ENCODE data around the gene ZNF526. TPM values are rescaled to one million over a fixed set of nuclear protein-coding genes. Genes with fewer than 3 reads are reported as not detected.
"Not testable (repeated sequence)": the region's sequence is repeated elsewhere in the genome, so short reads cannot be mapped to it uniquely, and the experiment has no call there.

ZNF526 gene
- total RNA-seq, 1 donor from 2014 or later, result 17.3 TPM

DNA sequence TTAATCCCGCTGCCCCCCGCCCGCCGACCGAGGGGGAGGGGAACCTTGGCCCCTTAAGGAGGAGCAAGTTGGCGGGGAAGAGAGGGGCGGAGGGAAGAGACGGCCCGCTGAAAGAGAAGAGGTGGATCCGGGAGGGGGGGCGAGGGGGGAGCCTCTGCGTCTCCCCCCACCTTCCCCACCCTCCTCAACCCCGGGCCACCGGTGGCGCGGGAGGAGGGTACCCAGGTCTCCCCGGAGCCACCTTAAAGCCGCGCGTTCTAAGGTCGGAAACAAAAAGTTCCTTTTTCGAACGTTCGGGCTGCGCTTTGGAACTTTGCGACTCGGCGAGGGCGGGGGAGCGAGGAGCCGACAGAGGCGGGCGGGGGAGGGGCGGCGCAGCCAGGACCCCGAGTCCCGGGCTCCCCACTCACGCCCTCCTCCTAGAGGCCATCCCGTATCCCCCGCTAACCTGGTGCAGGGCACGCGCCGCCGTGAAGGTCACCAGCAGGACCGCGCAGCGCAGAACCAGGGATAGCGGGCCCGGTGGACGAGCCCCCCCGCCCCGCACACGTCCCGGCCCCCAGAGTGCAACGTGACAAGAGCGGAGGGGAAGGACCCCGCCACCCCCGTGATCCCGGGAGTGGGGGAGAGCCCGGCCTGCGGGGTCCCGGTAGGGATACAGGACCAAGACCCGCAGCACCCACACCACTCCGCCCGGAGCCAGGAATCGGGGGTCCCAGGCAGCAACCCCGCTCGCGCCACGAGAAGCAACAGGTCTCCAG, 34.2 kb downstream of the ZNF526 start:
- H3K4me1 Mint-ChIP-seq (ENCODE audit: low read depth), result peaks cover 18% of the 10 kb centered on the region
- H3K36me3 Mint-ChIP-seq (ENCODE audit: low read depth), result peaks cover 13% of the 10 kb centered on the region
- peak; percentile 69 for DNase-seq (ENCODE audit: low spot score)
- peaks cover 7% of the 10 kb centered on the region for H3K27me3 Mint-ChIP-seq (ENCODE audit: low read depth)
- H3K27ac Mint-ChIP-seq, result peak overlapping the region; percentile 62
- no peaks in the 10 kb centered on the region for H3K9me3 Mint-ChIP-seq
- H3K4me3 Mint-ChIP-seq (ENCODE audit: low read depth), result peak overlapping the region; percentile 74
- intact Hi-C loops (cut with micrococcal nuclease), result loop anchor here (1.0 to 2.0 kb wide), 2 partner anchors 11 to 55 kb away; no protein-coding TSS in a partner anchor

DNA sequence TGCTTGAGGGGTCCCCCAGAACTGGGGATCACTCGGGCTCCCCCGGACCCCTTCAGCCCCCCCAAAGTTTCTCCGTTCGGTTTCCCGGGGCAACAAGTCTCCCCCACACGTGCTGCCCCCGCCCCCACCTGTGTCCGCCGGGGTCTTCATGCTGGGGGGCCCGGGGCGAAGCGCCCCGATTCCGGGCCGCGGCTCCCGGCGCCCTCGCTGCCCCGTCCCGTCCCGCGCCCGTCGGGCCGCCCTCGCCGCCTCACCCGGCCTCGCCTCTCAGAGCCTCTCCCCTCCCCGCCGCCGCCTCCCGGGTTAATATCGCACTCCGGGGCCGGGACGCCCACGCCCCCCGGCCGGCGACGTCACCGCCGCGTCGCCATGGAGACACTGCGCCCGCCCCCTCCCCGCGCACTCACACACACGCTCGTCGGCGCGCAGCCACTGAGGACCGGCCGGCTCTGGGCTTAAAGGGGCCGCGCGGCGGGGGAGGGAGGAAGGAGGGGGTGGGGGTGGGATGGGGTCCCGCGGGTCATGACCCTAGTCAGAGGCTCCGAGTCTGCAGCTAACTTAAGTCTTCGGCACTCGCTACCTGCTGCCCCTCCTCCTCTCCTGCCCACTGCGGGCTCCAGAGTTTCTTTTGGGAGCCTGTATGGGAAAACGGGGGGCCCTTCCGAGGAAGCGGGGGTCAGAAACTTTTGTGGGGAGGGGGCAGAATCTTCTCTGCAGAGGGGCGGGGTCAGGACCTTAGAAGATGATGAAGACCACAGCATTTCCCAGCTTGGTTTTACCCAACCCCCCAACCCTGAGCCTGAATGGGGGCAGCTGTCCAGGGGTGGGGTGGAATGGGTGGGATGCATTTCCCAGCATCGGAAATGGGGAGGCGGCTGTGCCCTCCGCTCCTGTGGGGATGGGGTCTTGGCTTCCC, 35.0 kb downstream of the ZNF526 start, which contains the start of gene ERF:
Gene ERF (minus strand): TSS at position 279 of the 916 bp plus-strand sequence. CDS start 129 bp downstream, at position 150.
- peak within 1 kb of the TSS; percentile 62 for H3K27ac Mint-ChIP-seq
- peaks cover 18% of the 10 kb centered on the region for H3K4me1 Mint-ChIP-seq (ENCODE audit: low read depth)
- peaks cover 13% of the 10 kb centered on the region for H3K36me3 Mint-ChIP-seq (ENCODE audit: low read depth)
- intact Hi-C loops (cut with micrococcal nuclease), result loop anchor here (1.0 to 2.0 kb wide), 4 partner anchors 12 to 56 kb away; no protein-coding TSS in a partner anchor
- no peaks in the 10 kb centered on the region for H3K9me3 Mint-ChIP-seq
- H3K4me3 Mint-ChIP-seq (ENCODE audit: low read depth), result peak within 1 kb of the TSS; percentile 74
- peaks cover 7% of the 10 kb centered on the region for H3K27me3 Mint-ChIP-seq (ENCODE audit: low read depth)
- peak; percentile 91 for DNase-seq (ENCODE audit: low spot score)

DNA sequence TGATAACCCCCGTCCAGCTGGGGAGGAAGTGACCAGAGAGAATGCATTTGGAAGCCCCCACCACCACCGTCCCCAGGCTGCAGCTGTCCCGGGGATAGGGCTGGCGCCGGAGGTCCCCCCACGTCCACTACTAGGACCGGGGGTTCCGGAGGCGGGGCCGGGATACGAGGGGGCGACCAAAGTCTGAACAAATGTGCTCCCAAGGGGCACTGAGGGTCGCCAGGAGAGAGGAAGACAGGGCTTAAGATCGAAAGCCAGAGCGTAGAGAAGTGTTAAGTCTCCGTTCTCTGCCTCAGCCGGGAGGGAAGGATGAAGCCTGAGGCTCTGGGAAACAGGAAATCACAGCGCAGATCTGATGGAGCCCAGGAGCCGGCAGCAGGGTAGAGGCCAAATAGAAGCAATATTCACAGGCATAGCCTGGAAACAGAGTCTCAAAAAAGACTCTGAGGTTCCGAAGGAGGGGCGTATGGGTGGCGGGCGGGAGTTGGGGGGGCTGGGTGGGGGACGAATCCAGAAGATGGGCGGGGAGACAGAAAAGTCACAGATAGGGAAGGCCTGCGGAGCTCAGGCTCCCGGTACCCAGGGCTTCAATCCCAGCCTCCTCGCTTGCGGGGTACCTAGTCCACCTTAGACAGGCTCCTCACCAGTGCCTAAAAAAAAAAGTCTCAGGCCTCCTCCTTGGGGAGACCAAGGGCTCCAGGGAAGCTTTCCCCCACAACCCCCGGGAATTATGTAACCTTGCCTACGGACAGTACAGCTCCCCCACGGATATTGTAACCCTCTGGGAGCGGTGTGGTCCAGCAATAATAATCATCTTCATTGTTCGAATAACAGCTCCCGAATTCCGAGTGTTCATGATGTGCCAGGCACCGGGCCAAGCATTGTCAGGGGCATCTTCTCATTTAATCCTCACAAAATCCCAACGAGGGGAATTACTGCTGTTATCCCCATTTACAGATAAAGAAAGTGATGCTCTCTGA, 35.9 kb downstream of the ZNF526 start:
- H3K27me3 Mint-ChIP-seq (ENCODE audit: low read depth), result peaks cover 7% of the 10 kb centered on the region
- DNase-seq (ENCODE audit: low spot score), result no peak
- H3K4me3 Mint-ChIP-seq (ENCODE audit: low read depth), result peak overlapping the region; percentile 50
- peaks cover 18% of the 10 kb centered on the region for H3K4me1 Mint-ChIP-seq (ENCODE audit: low read depth)
- intact Hi-C loops (cut with micrococcal nuclease), result loop anchor here (1.0 to 2.0 kb wide), 3 partner anchors 12 to 57 kb away; no protein-coding TSS in a partner anchor
- H3K27ac Mint-ChIP-seq, result no peak overlapping the region
- no peaks in the 10 kb centered on the region for H3K9me3 Mint-ChIP-seq
- peaks cover 13% of the 10 kb centered on the region for H3K36me3 Mint-ChIP-seq (ENCODE audit: low read depth)

DNA sequence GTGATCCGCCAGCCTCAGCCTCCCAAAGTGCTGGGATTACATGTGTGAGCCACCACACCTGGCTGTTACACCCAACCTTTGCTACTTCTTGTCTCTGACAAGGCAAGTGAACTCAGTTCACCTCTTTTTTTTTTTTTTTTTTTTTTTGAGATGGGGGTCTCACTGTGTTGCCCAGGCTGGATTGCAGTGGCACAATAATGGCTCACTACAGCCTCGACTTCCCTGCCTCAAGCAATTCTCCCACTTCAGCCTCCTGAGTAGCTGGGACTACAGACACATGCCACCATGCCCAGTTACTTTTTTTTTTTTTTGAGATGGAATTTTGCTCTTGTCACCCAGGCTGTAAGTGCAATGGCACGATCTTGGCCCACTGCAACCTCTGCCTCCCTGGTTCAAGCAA, 37.7 kb downstream of the ZNF526 start:
- H3K36me3 Mint-ChIP-seq (ENCODE audit: low read depth); H3K4me3 Mint-ChIP-seq (ENCODE audit: low read depth); intact Hi-C loops (cut with micrococcal nuclease); H3K9me3 Mint-ChIP-seq; H3K4me1 Mint-ChIP-seq (ENCODE audit: low read depth); H3K27me3 Mint-ChIP-seq (ENCODE audit: low read depth); H3K27ac Mint-ChIP-seq; DNase-seq (ENCODE audit: low spot score): not testable (repeated sequence)

DNA sequence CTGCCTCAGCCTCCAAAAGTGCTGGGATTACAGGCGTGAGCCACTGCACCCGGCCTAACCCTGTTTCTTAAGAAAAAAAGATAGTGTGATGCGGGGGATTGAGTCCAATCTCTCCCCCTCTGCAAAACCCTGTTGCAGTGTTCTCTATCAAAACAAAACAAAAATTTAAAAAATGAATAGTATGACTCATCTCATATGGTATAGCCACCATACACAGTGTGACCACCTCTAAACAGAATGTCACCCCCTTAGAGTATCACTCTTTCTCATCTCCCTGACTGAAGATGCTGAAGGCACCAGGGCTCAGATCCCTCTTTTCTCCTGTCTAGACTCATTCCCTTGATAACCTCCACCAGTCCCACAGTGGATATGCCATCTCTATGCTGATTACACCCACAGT, 41.7 kb downstream of the ZNF526 start:
- intact Hi-C loops (cut with micrococcal nuclease), result no loop called here
- H3K27ac Mint-ChIP-seq, result no peak overlapping the region
- no peaks in the 10 kb centered on the region for H3K9me3 Mint-ChIP-seq
- H3K36me3 Mint-ChIP-seq (ENCODE audit: low read depth), result no peaks in the 10 kb centered on the region
- no peak for DNase-seq (ENCODE audit: low spot score)
- peaks cover 2% of the 10 kb centered on the region for H3K27me3 Mint-ChIP-seq (ENCODE audit: low read depth)
- no peak overlapping the region for H3K4me3 Mint-ChIP-seq (ENCODE audit: low read depth)
- no peaks in the 10 kb centered on the region for H3K4me1 Mint-ChIP-seq (ENCODE audit: low read depth)

DNA sequence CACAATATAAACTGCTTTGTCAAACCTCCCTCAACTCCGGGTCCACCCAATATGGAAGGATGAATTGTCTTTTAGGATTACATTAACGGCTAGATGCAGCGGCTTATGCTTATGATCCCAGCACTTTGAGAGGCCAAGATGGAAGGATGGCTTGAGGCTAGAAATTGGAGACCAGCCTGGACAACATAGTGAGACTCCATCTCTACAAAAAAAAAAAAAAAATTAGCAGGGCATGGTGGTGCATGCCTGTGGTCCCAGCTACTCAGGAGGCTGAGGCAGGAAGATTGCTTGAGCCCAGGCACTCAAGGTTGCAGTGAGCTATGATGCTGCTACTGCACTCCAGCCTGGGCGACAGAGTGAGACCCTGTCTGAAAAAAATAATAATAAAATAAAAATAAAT, 46.0 kb downstream of the ZNF526 start:
- peaks cover 19% of the 10 kb centered on the region for H3K4me1 Mint-ChIP-seq (ENCODE audit: low read depth)
- H3K27ac Mint-ChIP-seq; H3K4me3 Mint-ChIP-seq (ENCODE audit: low read depth); H3K9me3 Mint-ChIP-seq; H3K27me3 Mint-ChIP-seq (ENCODE audit: low read depth); intact Hi-C loops (cut with micrococcal nuclease); H3K36me3 Mint-ChIP-seq (ENCODE audit: low read depth); DNase-seq (ENCODE audit: low spot score): not testable (repeated sequence)

DNA sequence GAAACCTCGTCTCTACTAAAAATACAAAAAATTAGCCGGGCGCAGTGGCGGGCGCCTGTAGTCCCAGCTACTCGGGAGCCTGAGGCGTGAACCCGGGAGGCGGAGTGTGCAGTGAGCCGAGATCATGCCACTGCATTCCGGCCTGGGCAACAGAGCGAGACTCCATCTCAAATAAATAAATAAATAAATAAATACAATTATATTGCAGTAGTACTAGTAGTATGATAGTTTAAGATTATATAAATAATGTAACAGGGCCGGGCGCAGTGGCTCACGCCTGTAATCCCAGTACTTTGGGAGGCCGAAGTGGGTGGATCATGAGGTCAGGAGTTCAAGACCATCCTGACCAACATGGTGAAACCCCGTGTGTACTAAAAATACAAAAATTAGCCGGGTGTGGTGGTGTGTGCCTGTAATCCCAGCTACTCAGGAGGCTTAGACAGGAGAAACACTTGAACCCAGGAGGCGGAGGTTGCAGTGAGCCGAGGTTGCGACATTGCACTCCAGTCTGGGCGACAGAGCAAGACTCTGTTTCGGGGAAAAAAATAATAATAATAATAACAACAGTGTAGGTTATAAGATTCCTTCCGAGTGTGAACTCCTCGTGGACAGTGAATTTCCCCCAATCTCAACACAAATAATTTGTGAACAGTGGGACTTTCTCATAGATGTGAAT, 47.0 kb downstream of the ZNF526 start:
- H3K9me3 Mint-ChIP-seq; H3K27me3 Mint-ChIP-seq (ENCODE audit: low read depth); intact Hi-C loops (cut with micrococcal nuclease); H3K27ac Mint-ChIP-seq; DNase-seq (ENCODE audit: low spot score): not testable (repeated sequence)
- Mint-ChIP-seq H3K4me3 (ENCODE audit: low read depth) (peak overlapping the region; percentile 10), H3K4me1 (ENCODE audit: low read depth) (peaks cover 25% of the 10 kb centered on the region), H3K36me3 (ENCODE audit: low read depth) (peaks cover 13% of the 10 kb centered on the region)

DNA sequence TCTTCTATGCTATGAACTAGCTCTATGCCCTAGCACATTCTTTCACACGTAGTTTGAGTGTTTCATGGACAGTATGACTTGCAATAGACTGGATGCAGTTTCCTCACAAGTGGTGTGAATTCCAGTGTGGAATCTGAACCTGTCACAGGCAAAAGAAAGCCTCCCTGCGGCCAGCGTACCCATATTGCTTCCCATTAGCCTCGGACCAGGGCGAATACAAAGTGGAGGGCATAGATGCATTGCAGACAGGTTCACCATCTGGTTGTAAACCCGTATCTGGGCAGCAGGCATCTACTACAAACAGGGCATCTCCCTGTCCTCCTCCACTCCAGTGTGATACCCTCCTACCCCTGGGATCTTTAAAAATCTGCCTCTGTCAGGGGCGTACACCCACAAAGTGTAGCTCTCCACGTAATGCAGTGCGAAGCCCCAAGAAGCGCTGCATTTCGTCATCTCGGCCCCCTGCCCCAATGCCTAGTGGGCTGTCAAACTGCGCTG, 47.6 kb downstream of the ZNF526 start:
- no peaks in the 10 kb centered on the region for H3K9me3 Mint-ChIP-seq
- H3K27me3 Mint-ChIP-seq (ENCODE audit: low read depth), result no peaks in the 10 kb centered on the region
- peaks cover 25% of the 10 kb centered on the region for H3K4me1 Mint-ChIP-seq (ENCODE audit: low read depth)
- no peak overlapping the region for H3K4me3 Mint-ChIP-seq (ENCODE audit: low read depth)
- peaks cover 13% of the 10 kb centered on the region for H3K36me3 Mint-ChIP-seq (ENCODE audit: low read depth)
- DNase-seq (ENCODE audit: low spot score), result no peak
- H3K27ac Mint-ChIP-seq, result no peak overlapping the region
- intact Hi-C loops (cut with micrococcal nuclease), result loop anchor here (1.0 to 2.0 kb wide), 4 partner anchors 12 to 51 kb away; partner anchors contain the start of genes DEDD2 and ERF

DNA sequence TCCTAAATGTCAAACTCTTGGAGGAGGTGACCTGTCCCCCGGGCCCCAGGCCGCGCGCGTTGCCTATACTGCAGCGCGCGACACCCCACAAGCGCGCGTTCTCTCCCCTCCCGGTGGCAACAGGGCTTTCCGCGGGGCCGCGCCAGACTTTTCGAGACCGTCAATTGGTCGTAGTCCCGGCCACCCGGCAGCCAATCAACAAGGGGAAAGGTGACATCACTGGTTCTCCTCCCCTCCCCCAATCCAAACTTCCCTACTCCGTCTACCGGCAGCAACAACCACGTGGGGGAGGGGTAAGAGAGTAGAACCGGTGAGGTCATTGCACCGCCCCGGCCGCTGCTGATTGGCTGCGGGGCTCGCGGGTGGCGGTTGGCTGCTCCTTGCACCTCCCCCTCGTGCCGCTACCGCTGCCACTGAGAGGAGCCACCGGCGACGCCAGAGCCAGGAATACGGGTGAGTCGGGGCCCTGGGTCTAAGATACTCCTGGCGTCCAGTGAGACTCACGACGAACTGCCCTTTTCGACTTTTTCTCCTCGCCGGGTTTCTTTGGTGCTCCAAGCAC, 48.1 kb downstream of the ZNF526 start:
- no peaks in the 10 kb centered on the region for H3K27me3 Mint-ChIP-seq (ENCODE audit: low read depth)
- peaks cover 15% of the 10 kb centered on the region for H3K36me3 Mint-ChIP-seq (ENCODE audit: low read depth)
- no peak overlapping the region for H3K4me3 Mint-ChIP-seq (ENCODE audit: low read depth)
- peaks cover 25% of the 10 kb centered on the region for H3K4me1 Mint-ChIP-seq (ENCODE audit: low read depth)
- intact Hi-C loops (cut with micrococcal nuclease), result loop anchor here (1.0 to 2.0 kb wide), 4 partner anchors 13 to 51 kb away; partner anchors contain the start of genes DEDD2 and ERF
- DNase-seq (ENCODE audit: low spot score), result peak; percentile 99
- H3K27ac Mint-ChIP-seq, result no peak overlapping the region
- no peaks in the 10 kb centered on the region for H3K9me3 Mint-ChIP-seq

DNA sequence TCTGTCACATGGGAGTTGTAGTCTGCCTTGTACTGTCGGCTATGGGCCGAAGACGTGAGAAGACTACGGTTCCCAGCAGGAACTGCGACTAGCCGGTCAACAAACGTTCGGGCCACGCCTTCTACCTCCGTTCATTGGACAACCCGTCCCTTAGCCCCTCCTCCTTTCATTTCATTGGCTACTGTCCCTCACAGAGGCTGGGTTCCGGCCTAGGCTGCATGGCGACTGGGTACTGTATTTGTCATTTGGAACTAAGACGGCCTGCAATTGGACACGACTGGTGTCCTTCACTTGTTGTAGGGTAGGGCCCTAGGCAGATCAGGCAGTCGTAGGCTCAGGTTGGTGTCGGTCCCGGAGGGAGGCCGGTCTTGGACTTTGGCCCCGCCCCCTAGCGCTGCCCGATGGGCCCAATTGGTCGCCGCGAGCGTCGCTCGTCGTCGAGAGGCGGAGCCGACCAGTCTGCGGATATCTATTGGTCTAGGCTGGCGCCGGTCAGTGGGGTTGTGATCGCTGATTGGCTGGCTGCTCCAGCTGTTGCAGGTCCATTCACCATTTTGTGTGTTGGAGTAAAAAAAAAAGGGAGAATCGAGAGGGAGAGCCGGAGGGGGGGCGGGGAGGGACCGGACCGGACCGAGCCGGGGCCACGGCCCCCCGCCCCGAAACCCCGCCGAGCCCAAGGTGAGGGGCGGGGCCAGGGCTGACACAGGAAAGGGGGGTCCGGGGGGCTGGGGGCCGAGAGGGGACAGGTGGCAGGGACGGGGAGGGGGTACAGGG, 48.8 kb downstream of the ZNF526 start, which contains the start of gene CIC:
Gene CIC (plus strand): TSS at position 549 of the 774 bp plus-strand sequence. CDS start 2,532 bp downstream, outside the sequence.
- Mint-ChIP-seq H3K36me3 (ENCODE audit: low read depth) (peaks cover 21% of the 10 kb centered on the region), H3K27ac (peak within 1 kb of the TSS; percentile 99), H3K4me1 (ENCODE audit: low read depth) (peaks cover 25% of the 10 kb centered on the region), H3K27me3 (ENCODE audit: low read depth) (no peaks in the 10 kb centered on the region), H3K9me3 (no peaks in the 10 kb centered on the region), H3K4me3 (ENCODE audit: low read depth) (no peak within 1 kb of the TSS)
- DNase-seq (ENCODE audit: low spot score), result peak; percentile 99
- intact Hi-C loops (cut with micrococcal nuclease), result loop anchor here (1.0 to 2.0 kb wide), 4 partner anchors 14 to 52 kb away; partner anchors contain the start of genes DEDD2 and ERF

Data from activated T-helper 2 cell treated with anti-CD3 and anti-CD28 coated beads, Interferon-gamma antibody, Interleukin-2, Interleukin-4, amounts not matched to agents 10 μg/mL and 5 μg/mL and 100 μg/mL, durations not matched to agents 14 hours and 24 hours and 36 hours (primary cell).